Measurements from ENCODE around the gene PPP1R3D. TPM values are rescaled to one million over a fixed set of nuclear protein-coding genes. Genes with fewer than 3 reads are reported as not detected.

PPP1R3D gene
- total RNA-seq, 1 donor from 2014 or later: 5.8 TPM

- Histone ChIP-seq H3K27me3 (ENCODE audit: insufficient read depth, low read length) (no peaks in the 10 kb centered on the region), H4K20me1 (ENCODE audit: insufficient read depth, low read length) (no peaks in the 10 kb centered on the region), H3K4me1 (ENCODE audit: insufficient read depth, low read length) (no peaks in the 10 kb centered on the region), H3K79me2 (ENCODE audit: insufficient read depth, low read length) (peaks cover 12% of the 10 kb centered on the region), H3K36me3 (ENCODE audit: insufficient read depth, low read length) (peaks cover 9% of the 10 kb centered on the region), H3K9ac (ENCODE audit: low read length) (no peak overlapping the region), H3K9me3 (ENCODE audit: insufficient read depth, low read depth, low read length) (no peaks in the 10 kb centered on the region), H2AFZ (ENCODE audit: low read depth, low read length) (no peak overlapping the region), H3K27ac (ENCODE audit: low read depth, low read length) (no peak overlapping the region), H3K4me2 (ENCODE audit: low read length) (no peak overlapping the region), H3K4me3 (ENCODE audit: insufficient read depth, low read depth, low read length) (no peak overlapping the region)
- no peak for FAIRE-seq
- Mint-ChIP-seq H3K27me3 (ENCODE audit: low read depth, unreplicated experiment) (no peaks in the 10 kb centered on the region), H3K4me1 (ENCODE audit: low read depth, unreplicated experiment) (peaks cover 23% of the 10 kb centered on the region), H3K36me3 (ENCODE audit: low read depth, unreplicated experiment) (no peaks in the 10 kb centered on the region), H3K9me3 (ENCODE audit: unreplicated experiment) (no peaks in the 10 kb centered on the region), H3K27ac (ENCODE audit: unreplicated experiment) (no peak overlapping the region), H3K4me3 (ENCODE audit: unreplicated experiment) (no peak overlapping the region)
- no peak for DNase-seq (ENCODE audit: low read depth)
- no peak for TF ChIP-seq EZH2 (IDR thresholded peaks at IDR 0.05; ENCODE audit: insufficient read depth, low read length)
- TF ChIP-seq, protein P1, sequence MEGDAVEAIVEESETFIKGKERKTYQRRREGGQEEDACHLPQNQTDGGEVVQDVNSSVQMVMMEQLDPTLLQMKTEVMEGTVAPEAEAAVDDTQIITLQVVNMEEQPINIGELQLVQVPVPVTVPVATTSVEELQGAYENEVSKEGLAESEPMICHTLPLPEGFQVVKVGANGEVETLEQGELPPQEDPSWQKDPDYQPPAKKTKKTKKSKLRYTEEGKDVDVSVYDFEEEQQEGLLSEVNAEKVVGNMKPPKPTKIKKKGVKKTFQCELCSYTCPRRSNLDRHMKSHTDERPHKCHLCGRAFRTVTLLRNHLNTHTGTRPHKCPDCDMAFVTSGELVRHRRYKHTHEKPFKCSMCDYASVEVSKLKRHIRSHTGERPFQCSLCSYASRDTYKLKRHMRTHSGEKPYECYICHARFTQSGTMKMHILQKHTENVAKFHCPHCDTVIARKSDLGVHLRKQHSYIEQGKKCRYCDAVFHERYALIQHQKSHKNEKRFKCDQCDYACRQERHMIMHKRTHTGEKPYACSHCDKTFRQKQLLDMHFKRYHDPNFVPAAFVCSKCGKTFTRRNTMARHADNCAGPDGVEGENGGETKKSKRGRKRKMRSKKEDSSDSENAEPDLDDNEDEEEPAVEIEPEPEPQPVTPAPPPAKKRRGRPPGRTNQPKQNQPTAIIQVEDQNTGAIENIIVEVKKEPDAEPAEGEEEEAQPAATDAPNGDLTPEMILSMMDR (IDR thresholded peaks at IDR 0.05; ENCODE audit: insufficient read depth, low read depth, low read length): no peak
Measured at GRCh38 chr20:59945175-59945574, 5.1 kb upstream of the PPP1R3D start.

- Mint-ChIP-seq H3K4me3 (ENCODE audit: unreplicated experiment) (no peak overlapping the region), H3K36me3 (ENCODE audit: low read depth, unreplicated experiment) (no peaks in the 10 kb centered on the region), H3K27me3 (ENCODE audit: low read depth, unreplicated experiment) (no peaks in the 10 kb centered on the region), H3K9me3 (ENCODE audit: unreplicated experiment) (no peaks in the 10 kb centered on the region), H3K27ac (ENCODE audit: unreplicated experiment) (no peak overlapping the region), H3K4me1 (ENCODE audit: low read depth, unreplicated experiment) (peaks cover 23% of the 10 kb centered on the region)
- Histone ChIP-seq H3K27me3 (ENCODE audit: insufficient read depth, low read length) (no peaks in the 10 kb centered on the region), H3K9me3 (ENCODE audit: insufficient read depth, low read depth, low read length) (no peaks in the 10 kb centered on the region), H3K4me2 (ENCODE audit: low read length) (no peak overlapping the region), H3K9ac (ENCODE audit: low read length) (no peak overlapping the region), H3K79me2 (ENCODE audit: insufficient read depth, low read length) (peaks cover 12% of the 10 kb centered on the region), H4K20me1 (ENCODE audit: insufficient read depth, low read length) (no peaks in the 10 kb centered on the region), H3K4me3 (ENCODE audit: insufficient read depth, low read depth, low read length) (no peak overlapping the region), H2AFZ (ENCODE audit: low read depth, low read length) (no peak overlapping the region), H3K4me1 (ENCODE audit: insufficient read depth, low read length) (no peaks in the 10 kb centered on the region), H3K36me3 (ENCODE audit: insufficient read depth, low read length) (peaks cover 9% of the 10 kb centered on the region), H3K27ac (ENCODE audit: low read depth, low read length) (no peak overlapping the region)
- DNase-seq (ENCODE audit: low read depth) (no peak), FAIRE-seq (no peak)
- TF ChIP-seq, protein P1 (IDR thresholded peaks at IDR 0.05; ENCODE audit: insufficient read depth, low read depth, low read length): no peak
- no peak for TF ChIP-seq EZH2 (IDR thresholded peaks at IDR 0.05; ENCODE audit: insufficient read depth, low read length)
Measured at GRCh38 chr20:59944726-59945125, 4.6 kb upstream of the PPP1R3D start.

- H3K9me3 Mint-ChIP-seq (ENCODE audit: unreplicated experiment): no peaks in the 10 kb centered on the region
- H3K27me3 Mint-ChIP-seq (ENCODE audit: low read depth, unreplicated experiment): no peaks in the 10 kb centered on the region
- Histone ChIP-seq H4K20me1 (ENCODE audit: insufficient read depth, low read length) (peaks cover 10% of the 10 kb centered on the region), H3K9ac (ENCODE audit: low read length) (no peak overlapping the region), H3K36me3 (ENCODE audit: insufficient read depth, low read length) (peaks cover 9% of the 10 kb centered on the region), H3K79me2 (ENCODE audit: insufficient read depth, low read length) (peaks cover 19% of the 10 kb centered on the region), H3K4me2 (ENCODE audit: low read length) (no peak overlapping the region), H3K4me3 (ENCODE audit: insufficient read depth, low read depth, low read length) (no peak overlapping the region), H3K27me3 (ENCODE audit: insufficient read depth, low read length) (no peaks in the 10 kb centered on the region), H3K27ac (ENCODE audit: low read depth, low read length) (no peak overlapping the region), H3K9me3 (ENCODE audit: insufficient read depth, low read depth, low read length) (no peaks in the 10 kb centered on the region), H3K4me1 (ENCODE audit: insufficient read depth, low read length) (peaks cover 15% of the 10 kb centered on the region), H2AFZ (ENCODE audit: low read depth, low read length) (no peak overlapping the region)
- no peak for TF ChIP-seq EZH2 (IDR thresholded peaks at IDR 0.05; ENCODE audit: insufficient read depth, low read length)
- TF ChIP-seq, protein P1 (IDR thresholded peaks at IDR 0.05; ENCODE audit: insufficient read depth, low read depth, low read length): no peak
- H3K36me3 Mint-ChIP-seq (ENCODE audit: low read depth, unreplicated experiment): no peaks in the 10 kb centered on the region
- FAIRE-seq: peak; percentile 32
- no peak overlapping the region for H3K4me3 Mint-ChIP-seq (ENCODE audit: unreplicated experiment)
- H3K4me1 Mint-ChIP-seq (ENCODE audit: low read depth, unreplicated experiment): peaks cover 39% of the 10 kb centered on the region
- no peak overlapping the region for H3K27ac Mint-ChIP-seq (ENCODE audit: unreplicated experiment)
- DNase-seq (ENCODE audit: low read depth): no peak
Measured at GRCh38 chr20:59942245-59942644, 2.1 kb upstream of the PPP1R3D start.

Measured in astrocyte (in vitro differentiated cells and primary cell).